Activated T-cell treated with anti-CD3 and anti-CD28 coated beads, Interleukin-2, amount 50 U/mL, for 1 hour (primary cell): ENCODE measurements around the gene PPP1R9B.

Experiments
- DNase-seq: peaks from one replicate; pipeline ENCODE4 v3.0.0-alpha.2; 2020

The PPP1R9B gene

GRCh38 chr17:50122945-50123344, 27.5 kb downstream of the PPP1R9B start:
- DNase-seq: no peak

- no peak for DNase-seq
These were observed 29.8 kb downstream of the PPP1R9B start for GRCh38 chr17:50120475-50121253.

- no peak for DNase-seq
These were observed 31.7 kb downstream of the PPP1R9B start for GRCh38 chr17:50118828-50119218.

GRCh38 chr17:50118076-50118827, 32.2 kb downstream of the PPP1R9B start:
- no peak for DNase-seq

GRCh38 chr17:50117202-50118051, 33.0 kb downstream of the PPP1R9B start:
- peak; percentile 76 for DNase-seq

GRCh38 chr17:50115756-50116155, 34.7 kb downstream of the PPP1R9B start:
- no peak for DNase-seq

- DNase-seq: no peak
These were observed 35.6 kb downstream of the PPP1R9B start for GRCh38 chr17:50114849-50115357.

GRCh38 chr17:50114401-50114800, 36.1 kb downstream of the PPP1R9B start:
- no peak for DNase-seq

- DNase-seq: no peak
These were observed 36.7 kb downstream of the PPP1R9B start for GRCh38 chr17:50113624-50114320.

- no peak for DNase-seq
These were observed 37.8 kb downstream of the PPP1R9B start for GRCh38 chr17:50112694-50113093.

GRCh38 chr17:50111673-50112655, 38.5 kb downstream of the PPP1R9B start:
- no peak for DNase-seq

GRCh38 chr17:50110591-50111349, 39.7 kb downstream of the PPP1R9B start:
- no peak for DNase-seq

- DNase-seq: no peak
These were observed 40.7 kb downstream of the PPP1R9B start for GRCh38 chr17:50109785-50110184.

GRCh38 chr17:50109207-50109606, 41.3 kb downstream of the PPP1R9B start:
- no peak for DNase-seq

GRCh38 chr17:50108556-50108955, 41.9 kb downstream of the PPP1R9B start:
- no peak for DNase-seq

GRCh38 chr17:50107790-50108414, 42.6 kb downstream of the PPP1R9B start:
- DNase-seq: no peak

GRCh38 chr17:50106393-50107131, 43.9 kb downstream of the PPP1R9B start:
- DNase-seq: no peak

GRCh38 chr17:50105811-50106210, 44.7 kb downstream of the PPP1R9B start:
- DNase-seq: no peak

- DNase-seq: no peak
These were observed 46.5 kb downstream of the PPP1R9B start for GRCh38 chr17:50103941-50104340.
